ENCODE measurements around the gene RHOT1. TPM values are rescaled to one million over a fixed set of nuclear protein-coding genes. Genes with fewer than 3 reads are reported as not detected.
A peak's percentile ranks its signal among the peaks of the same experiment; 100 is the strongest.

Gene RHOT1
- total RNA-seq, 1 donor from 2014 or later, result 40.3 TPM

DNA sequence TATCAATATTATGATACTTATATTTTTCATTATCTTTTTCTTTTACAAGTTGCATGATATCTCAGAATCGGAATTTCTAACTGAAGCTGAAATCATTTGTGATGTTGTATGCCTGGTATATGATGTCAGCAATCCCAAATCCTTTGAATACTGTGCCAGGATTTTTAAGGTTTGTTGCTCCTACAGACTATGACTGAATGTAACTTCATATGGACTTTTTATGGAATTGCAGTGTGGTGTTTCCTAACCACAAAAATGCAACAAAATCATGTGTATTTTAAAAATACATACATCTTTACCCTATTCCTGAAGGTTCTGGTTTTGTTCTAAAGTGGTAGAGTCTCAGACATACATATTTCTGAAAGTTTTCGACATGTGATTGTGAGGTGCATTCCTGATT, 64.6 kb downstream of the RHOT1 start:
- Histone ChIP-seq H3K36me3 (ENCODE audit: control insufficient read depth, insufficient read depth, low read length) (peaks cover 2% of the 10 kb centered on the region), H3K27me3 (ENCODE audit: control insufficient read depth, insufficient read depth, low read length) (no peaks in the 10 kb centered on the region), H3K4me3 (ENCODE audit: low read depth, low read length) (no peak overlapping the region)
- TF ChIP-seq, protein P1, sequence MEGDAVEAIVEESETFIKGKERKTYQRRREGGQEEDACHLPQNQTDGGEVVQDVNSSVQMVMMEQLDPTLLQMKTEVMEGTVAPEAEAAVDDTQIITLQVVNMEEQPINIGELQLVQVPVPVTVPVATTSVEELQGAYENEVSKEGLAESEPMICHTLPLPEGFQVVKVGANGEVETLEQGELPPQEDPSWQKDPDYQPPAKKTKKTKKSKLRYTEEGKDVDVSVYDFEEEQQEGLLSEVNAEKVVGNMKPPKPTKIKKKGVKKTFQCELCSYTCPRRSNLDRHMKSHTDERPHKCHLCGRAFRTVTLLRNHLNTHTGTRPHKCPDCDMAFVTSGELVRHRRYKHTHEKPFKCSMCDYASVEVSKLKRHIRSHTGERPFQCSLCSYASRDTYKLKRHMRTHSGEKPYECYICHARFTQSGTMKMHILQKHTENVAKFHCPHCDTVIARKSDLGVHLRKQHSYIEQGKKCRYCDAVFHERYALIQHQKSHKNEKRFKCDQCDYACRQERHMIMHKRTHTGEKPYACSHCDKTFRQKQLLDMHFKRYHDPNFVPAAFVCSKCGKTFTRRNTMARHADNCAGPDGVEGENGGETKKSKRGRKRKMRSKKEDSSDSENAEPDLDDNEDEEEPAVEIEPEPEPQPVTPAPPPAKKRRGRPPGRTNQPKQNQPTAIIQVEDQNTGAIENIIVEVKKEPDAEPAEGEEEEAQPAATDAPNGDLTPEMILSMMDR (IDR thresholded peaks at IDR 0.05; ENCODE audit: insufficient read depth, low read length, severe bottlenecking), result no peak
- no peak for DNase-seq (ENCODE audit: low read depth)
- no peak for FAIRE-seq

GRCh38 chr17:32208436-32208835, 66.1 kb downstream of the RHOT1 start:
- DNase-seq (ENCODE audit: low read depth) (no peak), FAIRE-seq (no peak)
- TF ChIP-seq, protein P1 (IDR thresholded peaks at IDR 0.05; ENCODE audit: insufficient read depth, low read length, severe bottlenecking), result no peak
- Histone ChIP-seq H3K36me3 (ENCODE audit: control insufficient read depth, insufficient read depth, low read length) (peaks cover 2% of the 10 kb centered on the region), H3K4me3 (ENCODE audit: low read depth, low read length) (no peak overlapping the region), H3K27me3 (ENCODE audit: control insufficient read depth, insufficient read depth, low read length) (no peaks in the 10 kb centered on the region)

DNA sequence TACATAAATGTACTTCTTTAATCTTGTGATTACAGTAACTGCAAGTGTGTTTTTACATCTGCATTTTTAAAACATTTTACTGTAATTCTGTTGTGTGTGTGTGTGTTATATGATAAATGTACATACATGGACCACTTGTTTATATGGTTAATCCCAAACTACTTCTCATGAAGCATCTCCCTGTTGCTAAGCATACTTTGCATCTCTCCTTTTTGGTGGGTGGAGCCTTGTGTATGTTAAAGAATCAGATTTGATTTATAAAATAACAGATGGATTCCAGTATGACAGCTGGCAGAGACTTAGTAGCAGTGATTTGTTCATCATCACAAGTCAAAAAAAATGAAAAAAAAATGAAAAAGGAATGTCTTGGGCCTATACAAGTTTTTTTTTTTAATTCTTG, 67.3 kb downstream of the RHOT1 start:
- no peak for DNase-seq (ENCODE audit: low read depth)
- peaks cover 2% of the 10 kb centered on the region for H3K36me3 ChIP-seq (ENCODE audit: control insufficient read depth, insufficient read depth, low read length)
- no peak for FAIRE-seq
- H3K4me3 ChIP-seq (ENCODE audit: low read depth, low read length), result no peak overlapping the region
- no peaks in the 10 kb centered on the region for H3K27me3 ChIP-seq (ENCODE audit: control insufficient read depth, insufficient read depth, low read length)
- TF ChIP-seq, protein P1 (IDR thresholded peaks at IDR 0.05; ENCODE audit: insufficient read depth, low read length, severe bottlenecking), result no peak

DNA sequence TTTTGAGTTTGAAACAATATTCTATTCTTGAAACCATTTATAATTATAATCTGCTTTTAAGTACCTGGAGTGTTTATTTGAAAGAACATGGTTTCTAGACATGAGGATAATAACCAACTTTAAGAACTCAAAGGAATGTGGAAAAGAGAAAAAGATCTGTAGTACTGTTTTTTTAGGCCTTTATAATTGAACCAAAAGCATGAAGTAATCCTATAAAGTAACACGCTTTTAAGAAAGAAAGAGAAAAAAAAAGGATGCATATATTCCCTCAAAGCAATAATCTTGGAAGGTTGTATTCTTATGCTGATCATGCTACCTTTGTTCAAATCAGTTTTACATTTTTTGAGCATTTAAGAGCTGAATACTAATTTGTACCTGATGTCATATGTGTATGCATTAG, 69.4 kb downstream of the RHOT1 start:
- DNase-seq (ENCODE audit: low read depth), result no peak
- H3K36me3 ChIP-seq (ENCODE audit: control insufficient read depth, insufficient read depth, low read length), result peaks cover 2% of the 10 kb centered on the region
- H3K27me3 ChIP-seq (ENCODE audit: control insufficient read depth, insufficient read depth, low read length), result no peaks in the 10 kb centered on the region
- no peak for FAIRE-seq
- no peak overlapping the region for H3K4me3 ChIP-seq (ENCODE audit: low read depth, low read length)
- TF ChIP-seq, protein P1 (IDR thresholded peaks at IDR 0.05; ENCODE audit: insufficient read depth, low read length, severe bottlenecking), result no peak

- Histone ChIP-seq H3K36me3 (ENCODE audit: control insufficient read depth, insufficient read depth, low read length) (no peaks in the 10 kb centered on the region), H3K27me3 (ENCODE audit: control insufficient read depth, insufficient read depth, low read length) (no peaks in the 10 kb centered on the region), H3K4me3 (ENCODE audit: low read depth, low read length) (no peak overlapping the region)
- DNase-seq (ENCODE audit: low read depth) (no peak), FAIRE-seq (no peak)
- TF ChIP-seq, protein P1 (IDR thresholded peaks at IDR 0.05; ENCODE audit: insufficient read depth, low read length, severe bottlenecking), result no peak
Observed at GRCh38 chr17:32215696-32216095, 73.4 kb downstream of the RHOT1 start.

DNA sequence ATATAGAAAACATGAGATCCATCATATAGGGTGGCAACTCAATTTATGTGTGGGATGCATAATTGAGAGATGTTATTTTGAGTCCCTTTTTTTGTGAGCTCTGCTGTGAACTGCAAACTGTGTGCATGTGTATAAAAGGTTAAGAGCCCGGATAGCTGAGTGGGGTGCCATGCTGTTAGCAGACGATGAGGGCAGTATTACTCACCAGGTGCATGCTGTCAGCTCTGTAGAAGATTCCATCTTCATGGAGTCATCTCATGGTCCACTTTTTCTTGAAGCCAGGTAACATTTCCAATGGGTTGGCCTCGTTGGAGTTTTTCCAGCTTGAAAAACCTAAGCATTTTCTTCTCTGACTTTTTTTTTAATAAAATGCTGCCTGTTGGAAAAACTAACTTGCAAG, 80.3 kb downstream of the RHOT1 start:
- DNase-seq (ENCODE audit: low read depth) (peak; percentile 86), FAIRE-seq (no peak)
- TF ChIP-seq, protein P1 (IDR thresholded peaks at IDR 0.05; ENCODE audit: insufficient read depth, low read length, severe bottlenecking), result peak; percentile 22
- H3K36me3 ChIP-seq (ENCODE audit: control insufficient read depth, insufficient read depth, low read length), result no peaks in the 10 kb centered on the region
- no peak overlapping the region for H3K4me3 ChIP-seq (ENCODE audit: low read depth, low read length)
- no peaks in the 10 kb centered on the region for H3K27me3 ChIP-seq (ENCODE audit: control insufficient read depth, insufficient read depth, low read length)

All from bronchial epithelial cell (primary cell).